HepG2 (cell line): Measurements from ENCODE around the gene HECTD4. TPM values are rescaled to one million over a fixed set of nuclear protein-coding genes. Genes with fewer than 3 reads are reported as not detected.
A peak's percentile ranks its signal among the peaks of the same experiment; 100 is the strongest.

Source experiments
- ESRRA ChIP-seq: sonication (generic); formaldehyde crosslinking; IDR thresholded peaks from 2 replicates; pipeline ENCODE4 v1.5.1; 2020; ENCODE audit warnings: mild to moderate bottlenecking, low read depth, missing genetic modification reagents
- ETV5 ChIP-seq: IDR thresholded peaks from 2 replicates; pipeline ENCODE4 v1.6.1; 2018; ENCODE audit warnings: missing biosample characterization, missing genetic modification reagents, inconsistent platforms, borderline replicate concordance
- FOSL1 ChIP-seq: sonication (generic); formaldehyde crosslinking; IDR thresholded peaks from 2 replicates; pipeline ENCODE4 v1.9.0; 2021; ENCODE audit warnings: missing genetic modification reagents, borderline replicate concordance
- HOXD1 ChIP-seq: sonication (generic); formaldehyde crosslinking; IDR thresholded peaks from 2 replicates; pipeline ENCODE4 v1.5.0; 2020; ENCODE audit warnings: missing genetic modification reagents
- KDM5A ChIP-seq: fragments of 200-600 bp; sonication (generic); IDR thresholded peaks from 2 replicates; pipeline ENCODE4 v1.7.0; 2018; ENCODE audit warnings: antibody characterized with exemption, mild to moderate bottlenecking, low read length, borderline replicate concordance
- MAFG ChIP-seq: sonication (generic); formaldehyde crosslinking; IDR thresholded peaks from 2 replicates; pipeline ENCODE4 v1.5.1; 2020; ENCODE audit warnings: mild to moderate bottlenecking, missing genetic modification reagents
- SP4 ChIP-seq: sonication (generic); formaldehyde crosslinking; IDR thresholded peaks from 2 replicates; pipeline ENCODE4 v1.8.1; 2023; ENCODE audit warnings: mild to moderate bottlenecking, missing genetic modification reagents
- TRIM24 ChIP-seq: sonication (generic); formaldehyde crosslinking; IDR thresholded peaks from 2 replicates; pipeline ENCODE4 v1.8.0; 2022; ENCODE audit warnings: mild to moderate bottlenecking, missing genetic modification reagents
- WIZ ChIP-seq: sonication (generic); formaldehyde crosslinking; IDR thresholded peaks from 2 replicates; pipeline ENCODE4 v1.5.1; 2020; ENCODE audit warnings: mild to moderate bottlenecking, missing genetic modification reagents
- ZBTB7B ChIP-seq: sonication (generic); formaldehyde crosslinking; IDR thresholded peaks from 2 replicates; pipeline ENCODE4 v1.4.0; 2020; ENCODE audit warnings: missing genetic modification reagents
- ZC3H4 ChIP-seq: sonication (generic); formaldehyde crosslinking; IDR thresholded peaks from 2 replicates; pipeline ENCODE4 v1.4.0; 2020; ENCODE audit warnings: missing genetic modification reagents, borderline replicate concordance
- ZFP90 ChIP-seq: sonication (generic); formaldehyde crosslinking; IDR thresholded peaks from 2 replicates; pipeline ENCODE4 v1.8.0; 2022; ENCODE audit warnings: missing genetic modification reagents, mild to moderate bottlenecking, inconsistent platforms, borderline replicate concordance
- ZNF101 ChIP-seq: sonication (generic); formaldehyde crosslinking; IDR thresholded peaks from 2 replicates; pipeline ENCODE4 v1.4.0; 2020; ENCODE audit warnings: mild to moderate bottlenecking, low read depth, missing genetic modification reagents, borderline replicate concordance
- ZNF143 ChIP-seq: sonication (generic); formaldehyde crosslinking; IDR thresholded peaks from 2 replicates; pipeline ENCODE4 v1.4.0; 2020; ENCODE audit warnings: missing genetic modification reagents
- ZNF230 ChIP-seq: sonication (generic); formaldehyde crosslinking; IDR thresholded peaks from 2 replicates; pipeline ENCODE4 v1.4.0; 2020; ENCODE audit warnings: mild to moderate bottlenecking, missing genetic modification reagents
- ZNF282 ChIP-seq: fragments of 450-650 bp; IDR thresholded peaks from 2 replicates; pipeline ENCODE4 v1.6.1; 2018; ENCODE audit not compliant: partially characterized antibody
- ZNF552 ChIP-seq: sonication (generic); formaldehyde crosslinking; IDR thresholded peaks from 2 replicates; pipeline ENCODE4 v1.9.0; 2022; ENCODE audit warnings: missing genetic modification reagents, mild to moderate bottlenecking, borderline replicate concordance
- ZNF562 ChIP-seq: sonication (generic); formaldehyde crosslinking; IDR thresholded peaks from 2 replicates; pipeline ENCODE4 v1.8.0; 2022; ENCODE audit warnings: missing genetic modification reagents, borderline replicate concordance
- ZNF644 ChIP-seq: IDR thresholded peaks from 2 replicates; pipeline ENCODE4 v1.6.1; 2016; ENCODE audit warnings: low read depth
- ZSCAN25 ChIP-seq: sonication (generic); formaldehyde crosslinking; IDR thresholded peaks from 2 replicates; pipeline ENCODE4 v1.8.0; 2022; ENCODE audit warnings: mild to moderate bottlenecking, missing genetic modification reagents
- polyA plus RNA-seq, 8 experiments: library from polyadenylated mRNA; depleted of rRNA in 3 of 8; stranded (reverse) in 7 of 8; unstranded in 1 of 8; fragments of >200 nt; fragmentation: Illumina TruSeq in 4 of 8; extraction: Trizol in 4 of 8; gene quantifications; 2 replicates each; pipeline versions ENCODE4 v1.2.1 to v1.2.3, GENCODE V29; 2011 to 2016; ENCODE audit warnings: low read depth in 4 of 8, missing spikeins in 1 of 8, mixed read lengths in 1 of 8; ENCODE audit not compliant: insufficient read depth in 1 of 8
- total RNA-seq, 5 experiments: library from RNA; depleted of rRNA; stranded (reverse); fragments of >200 nt; fragmentation: Illumina TruSeq; extraction: Trizol; gene quantifications; 2 replicates each; pipeline ENCODE4 v1.2.3, GENCODE V29; 2016; ENCODE audit warnings: low read depth in 1 of 5
- TF ChIP-seq, protein P1 (sequence below): sonication (generic); formaldehyde crosslinking; IDR thresholded peaks from 2 replicates; pipeline ENCODE4 v1.4.0; 2020; ENCODE audit warnings: missing genetic modification reagents
- TF ChIP-seq, protein P2 (sequence below): sonication (generic); formaldehyde crosslinking; IDR thresholded peaks from 2 replicates; pipeline ENCODE4 v1.8.0; 2023; ENCODE audit warnings: mild to moderate bottlenecking, missing genetic modification reagents
- TF ChIP-seq, protein P3 (sequence below): sonication (generic); formaldehyde crosslinking; IDR thresholded peaks from 2 replicates; pipeline ENCODE4 v1.4.0; 2020; ENCODE audit warnings: missing genetic modification reagents, borderline replicate concordance
- TF ChIP-seq, protein P4 (sequence below): sonication (generic); formaldehyde crosslinking; IDR thresholded peaks from 2 replicates; pipeline ENCODE4 v1.8.1; 2022; ENCODE audit warnings: low read depth, mild to moderate bottlenecking, missing genetic modification reagents

HECTD4 gene
- total and polyA plus RNA-seq, 2 of the 13 experiments (the other 11 are each of a cell fraction or from before 2014, with no cell fraction given), result 9.0 to 11.4 TPM

DNA sequence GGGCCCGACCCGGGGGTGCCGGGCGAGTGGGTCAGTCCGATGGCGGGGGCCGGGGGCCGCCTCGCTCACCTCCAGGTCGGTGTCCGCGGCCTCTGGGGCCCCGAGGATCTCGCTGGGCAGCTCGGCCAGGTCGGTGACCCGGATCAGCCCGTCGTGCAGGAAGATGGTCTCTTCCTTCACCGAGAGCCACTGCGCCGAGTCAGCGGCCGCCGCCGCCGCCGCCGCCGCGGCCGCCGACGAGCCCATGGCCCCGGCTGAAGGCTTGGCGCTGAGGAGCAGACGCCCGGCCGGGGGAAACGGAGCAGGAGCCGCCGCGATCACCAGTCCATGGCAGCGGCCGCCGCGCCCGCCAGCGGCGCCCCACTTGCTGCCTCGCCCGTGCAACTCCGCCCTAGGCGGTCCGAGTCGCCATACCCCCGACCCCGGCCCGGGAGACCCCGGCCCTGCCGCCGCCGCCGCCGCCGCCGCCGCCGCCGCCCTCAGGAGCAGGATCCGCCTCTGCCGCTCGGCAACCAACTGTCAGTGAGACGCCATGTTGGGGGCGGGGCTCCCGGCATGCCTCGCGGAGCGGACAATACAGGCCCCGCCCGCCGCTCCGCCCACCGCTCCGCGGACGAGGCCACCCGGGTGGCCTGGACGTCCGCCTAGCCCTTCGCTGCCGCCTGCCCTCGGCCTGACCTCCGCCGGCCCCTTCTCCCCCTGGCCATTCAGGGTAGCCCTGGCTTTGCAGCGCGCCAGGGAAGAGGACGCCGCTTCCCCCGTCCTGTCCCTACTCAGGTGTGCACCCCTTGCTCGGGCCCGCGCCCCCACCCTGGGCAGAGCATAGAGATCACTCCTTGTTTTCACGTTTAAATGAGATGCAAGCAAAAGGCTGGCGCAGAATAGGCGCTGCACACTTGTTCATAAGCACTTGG, at the start of gene HECTD4 (continued):
- TF ChIP-seq ZBTB7B (peak; percentile 52; the same call in 1 of the 2 replicates), KDM5A (peak; percentile 54; the same call in 1 of the 2 replicates), ZC3H4 (CRISPR knock-in tag) (no peak), ZSCAN25 (0 out of 2 replicates have a peak, but pooled peaks have one; percentile 22), ZNF101 (CRISPR knock-in tag) (no peak), ZNF282 (no peak), MAFG (no peak), ZNF562 (CRISPR knock-in tag) (no peak), SP4 (CRISPR knock-in tag) (peak; percentile 98), ZNF143 (CRISPR knock-in tag) (peak; percentile 88), ZNF230 (CRISPR knock-in tag) (no peak), TRIM24 (CRISPR knock-in tag) (no peak), ZFP90 (CRISPR knock-in tag) (no peak), WIZ (CRISPR knock-in tag) (no peak), ESRRA (CRISPR knock-in tag) (0 out of 2 replicates have a peak, but pooled peaks have one; percentile 42), HOXD1 (CRISPR knock-in tag) (0 out of 2 replicates have a peak, but pooled peaks have one; percentile 70), ZNF552 (CRISPR knock-in tag) (no peak), FOSL1 (CRISPR knock-in tag) (no peak), ETV5 (CRISPR knock-in tag) (peak; percentile 40; the same call in 1 of the 2 replicates), ZNF644 (CRISPR knock-in tag) (no peak)
- TF ChIP-seq, protein P1, sequence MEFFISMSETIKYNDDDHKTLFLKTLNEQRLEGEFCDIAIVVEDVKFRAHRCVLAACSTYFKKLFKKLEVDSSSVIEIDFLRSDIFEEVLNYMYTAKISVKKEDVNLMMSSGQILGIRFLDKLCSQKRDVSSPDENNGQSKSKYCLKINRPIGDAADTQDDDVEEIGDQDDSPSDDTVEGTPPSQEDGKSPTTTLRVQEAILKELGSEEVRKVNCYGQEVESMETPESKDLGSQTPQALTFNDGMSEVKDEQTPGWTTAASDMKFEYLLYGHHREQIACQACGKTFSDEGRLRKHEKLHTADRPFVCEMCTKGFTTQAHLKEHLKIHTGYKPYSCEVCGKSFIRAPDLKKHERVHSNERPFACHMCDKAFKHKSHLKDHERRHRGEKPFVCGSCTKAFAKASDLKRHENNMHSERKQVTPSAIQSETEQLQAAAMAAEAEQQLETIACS, result no peak
- TF ChIP-seq, protein P2, sequence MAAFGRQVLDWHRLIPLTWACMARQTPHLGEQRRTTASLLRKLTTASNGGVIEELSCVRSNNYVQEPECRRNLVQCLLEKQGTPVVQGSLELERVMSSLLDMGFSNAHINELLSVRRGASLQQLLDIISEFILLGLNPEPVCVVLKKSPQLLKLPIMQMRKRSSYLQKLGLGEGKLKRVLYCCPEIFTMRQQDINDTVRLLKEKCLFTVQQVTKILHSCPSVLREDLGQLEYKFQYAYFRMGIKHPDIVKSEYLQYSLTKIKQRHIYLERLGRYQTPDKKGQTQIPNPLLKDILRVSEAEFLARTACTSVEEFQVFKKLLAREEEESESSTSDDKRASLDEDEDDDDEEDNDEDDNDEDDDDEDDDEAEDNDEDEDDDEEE (CRISPR knock-in tag), result peak; percentile 66; the same call in 1 of the 2 replicates
- TF ChIP-seq, protein P3, sequence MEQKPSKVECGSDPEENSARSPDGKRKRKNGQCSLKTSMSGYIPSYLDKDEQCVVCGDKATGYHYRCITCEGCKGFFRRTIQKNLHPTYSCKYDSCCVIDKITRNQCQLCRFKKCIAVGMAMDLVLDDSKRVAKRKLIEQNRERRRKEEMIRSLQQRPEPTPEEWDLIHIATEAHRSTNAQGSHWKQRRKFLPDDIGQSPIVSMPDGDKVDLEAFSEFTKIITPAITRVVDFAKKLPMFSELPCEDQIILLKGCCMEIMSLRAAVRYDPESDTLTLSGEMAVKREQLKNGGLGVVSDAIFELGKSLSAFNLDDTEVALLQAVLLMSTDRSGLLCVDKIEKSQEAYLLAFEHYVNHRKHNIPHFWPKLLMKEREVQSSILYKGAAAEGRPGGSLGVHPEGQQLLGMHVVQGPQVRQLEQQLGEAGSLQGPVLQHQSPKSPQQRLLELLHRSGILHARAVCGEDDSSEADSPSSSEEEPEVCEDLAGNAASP, result peak; percentile 69; the same call in 1 of the 2 replicates
- TF ChIP-seq, protein P4, sequence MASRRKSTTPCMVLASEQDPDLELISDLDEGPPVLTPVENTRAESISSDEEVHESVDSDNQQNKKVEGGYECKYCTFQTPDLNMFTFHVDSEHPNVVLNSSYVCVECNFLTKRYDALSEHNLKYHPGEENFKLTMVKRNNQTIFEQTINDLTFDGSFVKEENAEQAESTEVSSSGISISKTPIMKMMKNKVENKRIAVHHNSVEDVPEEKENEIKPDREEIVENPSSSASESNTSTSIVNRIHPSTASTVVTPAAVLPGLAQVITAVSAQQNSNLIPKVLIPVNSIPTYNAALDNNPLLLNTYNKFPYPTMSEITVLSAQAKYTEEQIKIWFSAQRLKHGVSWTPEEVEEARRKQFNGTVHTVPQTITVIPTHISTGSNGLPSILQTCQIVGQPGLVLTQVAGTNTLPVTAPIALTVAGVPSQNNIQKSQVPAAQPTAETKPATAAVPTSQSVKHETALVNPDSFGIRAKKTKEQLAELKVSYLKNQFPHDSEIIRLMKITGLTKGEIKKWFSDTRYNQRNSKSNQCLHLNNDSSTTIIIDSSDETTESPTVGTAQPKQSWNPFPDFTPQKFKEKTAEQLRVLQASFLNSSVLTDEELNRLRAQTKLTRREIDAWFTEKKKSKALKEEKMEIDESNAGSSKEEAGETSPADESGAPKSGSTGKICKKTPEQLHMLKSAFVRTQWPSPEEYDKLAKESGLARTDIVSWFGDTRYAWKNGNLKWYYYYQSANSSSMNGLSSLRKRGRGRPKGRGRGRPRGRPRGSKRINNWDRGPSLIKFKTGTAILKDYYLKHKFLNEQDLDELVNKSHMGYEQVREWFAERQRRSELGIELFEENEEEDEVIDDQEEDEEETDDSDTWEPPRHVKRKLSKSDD (CRISPR knock-in tag), result peak; percentile 63; the same call in 1 of the 2 replicates
